HG03558 (cell line): ENCODE results near the gene CEACAM7.

Source experiments
- ATAC-seq: cut with Tn5 transposase; IDR thresholded peaks from one replicate; pipeline ENCODE4 v1.9.1; 2021; ENCODE audit warnings: moderate number of reproducible peaks; ENCODE audit not compliant: unreplicated experiment; ENCODE audit errors: extremely low read depth

Gene CEACAM7

GRCh38 chr19:41701401-41702075 is 13.5 kb upstream of the CEACAM7 start:
- ATAC-seq: no peak

GRCh38 chr19:41700381-41701195 is 12.5 kb upstream of the CEACAM7 start:
- ATAC-seq: no peak

GRCh38 chr19:41699968-41700323 is 11.9 kb upstream of the CEACAM7 start:
- ATAC-seq: no peak

- ATAC-seq: no peak
Observed at GRCh38 chr19:41699231-41699967, 11.3 kb upstream of the CEACAM7 start.

- ATAC-seq: no peak
Observed at GRCh38 chr19:41698746-41699230, 10.7 kb upstream of the CEACAM7 start.

- ATAC-seq: no peak
Observed at GRCh38 chr19:41697198-41697855, 9.3 kb upstream of the CEACAM7 start.

GRCh38 chr19:41696402-41697197 is 8.5 kb upstream of the CEACAM7 start:
- no peak for ATAC-seq

- ATAC-seq: no peak
Observed at GRCh38 chr19:41695745-41696144, 7.7 kb upstream of the CEACAM7 start.

GRCh38 chr19:41694831-41695635 is 7.0 kb upstream of the CEACAM7 start:
- no peak for ATAC-seq

- no peak for ATAC-seq
Observed at GRCh38 chr19:41694196-41694595, 6.1 kb upstream of the CEACAM7 start.

GRCh38 chr19:41691268-41691970 is 3.3 kb upstream of the CEACAM7 start:
- ATAC-seq: no peak

GRCh38 chr19:41690801-41691065 is 2.7 kb upstream of the CEACAM7 start:
- ATAC-seq: no peak

GRCh38 chr19:41689993-41690800 is 2.1 kb upstream of the CEACAM7 start:
- ATAC-seq: no peak

GRCh38 chr19:41688687-41689086 is 617 bp upstream of the CEACAM7 start:
- no peak for ATAC-seq

GRCh38 chr19:41687419-41687818 is 651 bp downstream of the CEACAM7 start:
- no peak for ATAC-seq

GRCh38 chr19:41682437-41682836 is 5.6 kb downstream of the CEACAM7 start:
- ATAC-seq: no peak

GRCh38 chr19:41671486-41671885 is 16.6 kb downstream of the CEACAM7 start:
- ATAC-seq: no peak

GRCh38 chr19:41670755-41671154 is 17.3 kb downstream of the CEACAM7 start:
- no peak for ATAC-seq
